HepG2 (cell line): ENCODE measurements around the gene RMI2. TPM values are rescaled to one million over a fixed set of nuclear protein-coding genes. Genes with fewer than 3 reads are reported as not detected.

Experiments
- CHCHD3 ChIP-seq: sonication (generic); formaldehyde crosslinking; IDR thresholded peaks from 2 replicates; pipeline ENCODE4 v1.8.0; 2022; ENCODE audit warnings: mild to moderate bottlenecking, missing genetic modification reagents, moderate library complexity
- KAT2B ChIP-seq: fragments of 150-350 bp; IDR thresholded peaks from 2 replicates; pipeline ENCODE4 v1.6.1; 2014; ENCODE audit warnings: low read depth, low read length, borderline replicate concordance
- NFRKB ChIP-seq: fragments of 450-650 bp; IDR thresholded peaks from 2 replicates; pipeline ENCODE4 v1.6.1; 2017
- REST ChIP-seq, 2 experiments: IDR thresholded peaks; 2 replicates each; pipeline ENCODE4 v1.6.1; 2011 to 2012; ENCODE audit warnings: low read length in 2 of 2, borderline replicate concordance in 1 of 2, low read depth in 1 of 2, mild to moderate bottlenecking in 1 of 2, moderate library complexity in 1 of 2
- SOX5 ChIP-seq: IDR thresholded peaks from 2 replicates; pipeline ENCODE4 v1.6.1; 2016; ENCODE audit warnings: borderline replicate concordance
- ZFAT ChIP-seq: sonication (generic); formaldehyde crosslinking; conservative IDR thresholded peaks from 2 replicates; pipeline ENCODE4 v1.8.1; 2023; ENCODE audit warnings: missing genetic modification reagents, inconsistent platforms
- ZNF558 ChIP-seq: sonication (generic); formaldehyde crosslinking; IDR thresholded peaks from 2 replicates; pipeline ENCODE4 v1.9.0; 2022; ENCODE audit warnings: mild to moderate bottlenecking, missing genetic modification reagents, borderline replicate concordance
- polyA plus RNA-seq, 8 experiments: library from polyadenylated mRNA; depleted of rRNA in 3 of 8; stranded (reverse) in 7 of 8; unstranded in 1 of 8; fragments of >200 nt; fragmentation: Illumina TruSeq in 4 of 8; extraction: Trizol in 4 of 8; gene quantifications; 2 replicates each; pipeline versions ENCODE4 v1.2.1 to v1.2.3, GENCODE V29; 2011 to 2016; ENCODE audit warnings: low read depth in 4 of 8, missing spikeins in 1 of 8, mixed read lengths in 1 of 8; ENCODE audit not compliant: insufficient read depth in 1 of 8
- total RNA-seq, 5 experiments: library from RNA; depleted of rRNA; stranded (reverse); fragments of >200 nt; fragmentation: Illumina TruSeq; extraction: Trizol; gene quantifications; 2 replicates each; pipeline ENCODE4 v1.2.3, GENCODE V29; 2016; ENCODE audit warnings: low read depth in 1 of 5
- TF ChIP-seq, protein P1 (sequence below): sonication (generic); formaldehyde crosslinking; IDR thresholded peaks from 2 replicates; pipeline ENCODE4 v1.4.0; 2020; ENCODE audit warnings: missing genetic modification reagents
- TF ChIP-seq, protein P2 (sequence below): sonication (generic); formaldehyde crosslinking; IDR thresholded peaks from 2 replicates; pipeline ENCODE4 v1.5.1; 2020; ENCODE audit warnings: missing genetic modification reagents, mild to moderate bottlenecking, borderline replicate concordance
- TF ChIP-seq, protein P3 (sequence below): sonication (generic); formaldehyde crosslinking; IDR thresholded peaks from one replicate; pipeline ENCODE4 v1.5.1; 2020; ENCODE audit warnings: mild to moderate bottlenecking, missing genetic modification reagents; ENCODE audit errors: not compliant biosample characterization

Gene RMI2
- total and polyA plus RNA-seq, 2 of the 13 experiments (the other 11 are each of a cell fraction or from before 2014, with no cell fraction given), result 24.5 to 55.7 TPM

DNA sequence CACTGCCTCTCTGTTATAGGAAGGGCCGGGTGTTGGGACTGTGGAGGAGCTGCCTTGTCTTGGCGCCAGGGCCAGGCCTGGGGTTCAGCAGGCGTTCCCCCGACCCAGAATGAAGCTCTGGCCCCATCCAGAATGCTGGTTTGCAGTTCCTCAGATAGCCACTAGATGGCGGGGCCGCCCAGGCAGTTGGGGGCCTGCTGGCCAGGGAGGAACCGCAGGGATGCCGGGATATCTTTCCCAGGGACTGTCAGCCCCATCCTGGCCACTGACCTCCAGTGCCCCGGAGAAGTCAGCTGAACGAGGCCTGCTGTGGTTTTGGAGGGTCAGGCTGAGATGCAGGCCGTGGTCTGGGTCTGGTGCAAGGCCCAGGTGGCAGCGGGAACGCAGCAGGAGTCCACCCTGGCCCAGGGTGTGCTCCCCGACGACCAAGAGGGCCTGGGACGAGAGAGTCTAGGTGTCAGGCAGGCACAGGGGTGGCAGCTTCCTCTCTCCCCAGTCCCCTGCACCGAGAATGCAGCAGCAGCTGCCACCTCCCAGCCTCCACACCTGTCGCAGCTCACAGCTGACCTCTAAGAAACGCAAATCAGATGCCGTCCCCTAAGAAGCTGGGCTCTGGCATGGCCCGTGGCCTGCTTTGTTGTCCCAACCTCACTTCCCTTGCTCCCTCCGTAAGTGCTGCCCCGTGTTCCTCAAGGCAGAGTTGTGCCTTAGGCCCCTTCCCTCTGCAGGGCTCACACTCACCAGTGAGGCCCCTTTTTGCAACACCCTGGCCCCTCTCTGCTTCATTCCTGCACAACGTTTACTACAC lies 51.2 kb downstream of the RMI2 start (continued):
- TF ChIP-seq, protein P1, sequence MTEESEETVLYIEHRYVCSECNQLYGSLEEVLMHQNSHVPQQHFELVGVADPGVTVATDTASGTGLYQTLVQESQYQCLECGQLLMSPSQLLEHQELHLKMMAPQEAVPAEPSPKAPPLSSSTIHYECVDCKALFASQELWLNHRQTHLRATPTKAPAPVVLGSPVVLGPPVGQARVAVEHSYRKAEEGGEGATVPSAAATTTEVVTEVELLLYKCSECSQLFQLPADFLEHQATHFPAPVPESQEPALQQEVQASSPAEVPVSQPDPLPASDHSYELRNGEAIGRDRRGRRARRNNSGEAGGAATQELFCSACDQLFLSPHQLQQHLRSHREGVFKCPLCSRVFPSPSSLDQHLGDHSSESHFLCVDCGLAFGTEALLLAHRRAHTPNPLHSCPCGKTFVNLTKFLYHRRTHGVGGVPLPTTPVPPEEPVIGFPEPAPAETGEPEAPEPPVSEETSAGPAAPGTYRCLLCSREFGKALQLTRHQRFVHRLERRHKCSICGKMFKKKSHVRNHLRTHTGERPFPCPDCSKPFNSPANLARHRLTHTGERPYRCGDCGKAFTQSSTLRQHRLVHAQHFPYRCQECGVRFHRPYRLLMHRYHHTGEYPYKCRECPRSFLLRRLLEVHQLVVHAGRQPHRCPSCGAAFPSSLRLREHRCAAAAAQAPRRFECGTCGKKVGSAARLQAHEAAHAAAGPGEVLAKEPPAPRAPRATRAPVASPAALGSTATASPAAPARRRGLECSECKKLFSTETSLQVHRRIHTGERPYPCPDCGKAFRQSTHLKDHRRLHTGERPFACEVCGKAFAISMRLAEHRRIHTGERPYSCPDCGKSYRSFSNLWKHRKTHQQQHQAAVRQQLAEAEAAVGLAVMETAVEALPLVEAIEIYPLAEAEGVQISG (CRISPR knock-in tag), result peak; percentile 79
- TF ChIP-seq NFRKB, result no peak
- peak; percentile 5 for TF ChIP-seq SOX5 (CRISPR knock-in tag)
- TF ChIP-seq REST (IDR thresholded peaks at IDR 0.05; ENCODE audit: borderline replicate concordance in 1 of 2, low read depth in 1 of 2, low read length in 2 of 2), result no peak
- TF ChIP-seq, protein P2, sequence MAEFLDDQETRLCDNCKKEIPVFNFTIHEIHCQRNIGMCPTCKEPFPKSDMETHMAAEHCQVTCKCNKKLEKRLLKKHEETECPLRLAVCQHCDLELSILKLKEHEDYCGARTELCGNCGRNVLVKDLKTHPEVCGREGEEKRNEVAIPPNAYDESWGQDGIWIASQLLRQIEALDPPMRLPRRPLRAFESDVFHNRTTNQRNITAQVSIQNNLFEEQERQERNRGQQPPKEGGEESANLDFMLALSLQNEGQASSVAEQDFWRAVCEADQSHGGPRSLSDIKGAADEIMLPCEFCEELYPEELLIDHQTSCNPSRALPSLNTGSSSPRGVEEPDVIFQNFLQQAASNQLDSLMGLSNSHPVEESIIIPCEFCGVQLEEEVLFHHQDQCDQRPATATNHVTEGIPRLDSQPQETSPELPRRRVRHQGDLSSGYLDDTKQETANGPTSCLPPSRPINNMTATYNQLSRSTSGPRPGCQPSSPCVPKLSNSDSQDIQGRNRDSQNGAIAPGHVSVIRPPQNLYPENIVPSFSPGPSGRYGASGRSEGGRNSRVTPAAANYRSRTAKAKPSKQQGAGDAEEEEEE (CRISPR knock-in tag), result no peak; the same call in none of the 2 replicates
- no peak; the same call in 1 of the 2 replicates for TF ChIP-seq CHCHD3 (CRISPR knock-in tag)
- TF ChIP-seq, protein P3, sequence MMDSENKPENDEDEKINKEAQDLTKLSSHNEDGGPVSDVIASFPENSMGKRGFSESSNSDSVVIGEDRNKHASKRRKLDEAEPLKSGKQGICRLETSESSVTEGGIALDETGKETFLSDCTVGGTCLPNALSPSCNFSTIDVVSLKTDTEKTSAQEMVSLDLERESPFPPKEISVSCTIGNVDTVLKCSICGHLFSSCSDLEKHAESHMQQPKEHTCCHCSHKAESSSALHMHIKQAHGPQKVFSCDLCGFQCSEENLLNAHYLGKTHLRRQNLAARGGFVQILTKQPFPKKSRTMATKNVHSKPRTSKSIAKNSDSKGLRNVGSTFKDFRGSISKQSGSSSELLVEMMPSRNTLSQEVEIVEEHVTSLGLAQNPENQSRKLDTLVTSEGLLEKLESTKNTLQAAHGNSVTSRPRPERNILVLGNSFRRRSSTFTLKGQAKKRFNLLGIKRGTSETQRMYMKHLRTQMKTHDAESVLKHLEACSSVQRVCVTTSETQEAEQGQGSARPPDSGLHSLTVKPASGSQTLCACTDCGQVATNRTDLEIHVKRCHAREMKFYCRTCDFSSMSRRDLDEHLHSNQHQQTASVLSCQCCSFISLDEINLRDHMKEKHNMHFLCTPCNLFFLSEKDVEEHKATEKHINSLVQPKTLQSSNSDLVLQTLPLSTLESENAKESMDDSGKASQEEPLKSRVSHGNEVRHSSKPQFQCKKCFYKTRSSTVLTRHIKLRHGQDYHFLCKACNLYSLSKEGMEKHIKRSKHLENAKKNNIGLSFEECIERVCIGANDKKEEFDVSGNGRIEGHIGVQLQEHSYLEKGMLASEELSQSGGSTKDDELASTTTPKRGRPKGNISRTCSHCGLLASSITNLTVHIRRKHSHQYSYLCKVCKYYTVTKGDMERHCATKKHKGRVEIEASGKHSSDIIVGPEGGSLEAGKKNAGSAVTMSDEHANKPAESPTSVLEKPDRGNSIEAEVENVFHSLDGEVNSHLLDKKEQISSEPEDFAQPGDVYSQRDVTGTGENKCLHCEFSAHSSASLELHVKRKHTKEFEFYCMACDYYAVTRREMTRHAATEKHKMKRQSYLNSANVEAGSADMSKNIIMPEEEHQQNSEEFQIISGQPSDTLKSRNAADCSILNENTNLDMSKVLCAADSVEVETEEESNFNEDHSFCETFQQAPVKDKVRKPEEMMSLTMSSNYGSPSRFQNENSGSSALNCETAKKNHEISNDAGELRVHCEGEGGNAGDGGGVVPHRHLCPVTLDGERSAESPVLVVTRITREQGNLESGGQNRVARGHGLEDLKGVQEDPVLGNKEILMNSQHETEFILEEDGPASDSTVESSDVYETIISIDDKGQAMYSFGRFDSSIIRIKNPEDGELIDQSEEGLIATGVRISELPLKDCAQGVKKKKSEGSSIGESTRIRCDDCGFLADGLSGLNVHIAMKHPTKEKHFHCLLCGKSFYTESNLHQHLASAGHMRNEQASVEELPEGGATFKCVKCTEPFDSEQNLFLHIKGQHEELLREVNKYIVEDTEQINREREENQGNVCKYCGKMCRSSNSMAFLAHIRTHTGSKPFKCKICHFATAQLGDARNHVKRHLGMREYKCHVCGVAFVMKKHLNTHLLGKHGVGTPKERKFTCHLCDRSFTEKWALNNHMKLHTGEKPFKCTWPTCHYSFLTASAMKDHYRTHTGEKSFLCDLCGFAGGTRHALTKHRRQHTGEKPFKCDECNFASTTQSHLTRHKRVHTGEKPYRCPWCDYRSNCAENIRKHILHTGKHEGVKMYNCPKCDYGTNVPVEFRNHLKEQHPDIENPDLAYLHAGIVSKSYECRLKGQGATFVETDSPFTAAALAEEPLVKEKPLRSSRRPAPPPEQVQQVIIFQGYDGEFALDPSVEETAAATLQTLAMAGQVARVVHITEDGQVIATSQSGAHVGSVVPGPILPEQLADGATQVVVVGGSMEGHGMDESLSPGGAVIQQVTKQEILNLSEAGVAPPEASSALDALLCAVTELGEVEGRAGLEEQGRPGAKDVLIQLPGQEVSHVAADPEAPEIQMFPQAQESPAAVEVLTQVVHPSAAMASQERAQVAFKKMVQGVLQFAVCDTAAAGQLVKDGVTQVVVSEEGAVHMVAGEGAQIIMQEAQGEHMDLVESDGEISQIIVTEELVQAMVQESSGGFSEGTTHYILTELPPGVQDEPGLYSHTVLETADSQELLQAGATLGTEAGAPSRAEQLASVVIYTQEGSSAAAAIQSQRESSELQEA (CRISPR knock-in tag), result peak; percentile 83
- TF ChIP-seq KAT2B, result no peak
- TF ChIP-seq ZFAT (CRISPR knock-in tag), result no peak; the same call in 1 of the 2 replicates
- TF ChIP-seq ZNF558 (CRISPR knock-in tag), result 0 out of 2 replicates have a peak, but pooled peaks have one; percentile 7
